GM21529 (cell line): ENCODE data around the gene ZNF594.
"Not testable (repeated sequence)": the region's sequence is repeated elsewhere in the genome, so short reads cannot be mapped to it uniquely, and the experiment has no call there.

Experiments used
- ATAC-seq: cut with Tn5 transposase; IDR thresholded peaks from one replicate; pipeline ENCODE4 v1.9.1; 2021; ENCODE audit not compliant: unreplicated experiment

Gene ZNF594

GRCh38 chr17:5137511-5138197 lies 54.0 kb downstream of the ZNF594 start:
- not testable (repeated sequence) for ATAC-seq

GRCh38 chr17:5136580-5137412 lies 54.9 kb downstream of the ZNF594 start:
- not testable (repeated sequence) for ATAC-seq

- no peak for ATAC-seq
Observed at GRCh38 chr17:5135726-5136579, 55.7 kb downstream of the ZNF594 start.

- ATAC-seq = not testable (repeated sequence)
Observed at GRCh38 chr17:5135131-5135712, 56.4 kb downstream of the ZNF594 start.

- ATAC-seq = not testable (repeated sequence)
Observed at GRCh38 chr17:5134571-5134970, 57.1 kb downstream of the ZNF594 start.

GRCh38 chr17:5133961-5134360 lies 57.7 kb downstream of the ZNF594 start:
- ATAC-seq = not testable (repeated sequence)

DNA sequence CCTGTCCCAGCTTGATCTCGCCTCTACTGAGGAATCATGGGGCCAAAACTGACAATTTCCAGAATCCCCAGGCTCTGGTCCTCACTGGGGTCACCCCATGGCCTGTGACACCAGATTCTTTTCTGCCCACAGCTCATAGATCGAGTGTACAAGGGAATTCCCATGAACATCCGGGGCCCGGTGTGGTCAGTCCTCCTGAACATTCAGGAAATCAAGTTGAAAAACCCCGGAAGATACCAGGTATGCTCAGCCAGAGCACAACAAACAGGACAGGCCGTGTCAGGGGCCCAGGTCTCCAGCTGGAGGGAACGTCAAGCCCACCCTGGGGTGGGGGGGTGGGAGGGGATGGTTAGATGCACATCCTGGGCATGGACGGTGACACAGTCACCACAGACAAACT lies 58.4 kb downstream of the ZNF594 start:
- ATAC-seq = no peak

- not testable (repeated sequence) for ATAC-seq
Observed at GRCh38 chr17:5132503-5133225, 59.0 kb downstream of the ZNF594 start.

GRCh38 chr17:5131799-5132502 lies 59.7 kb downstream of the ZNF594 start:
- ATAC-seq = not testable (repeated sequence)

GRCh38 chr17:5131146-5131715 lies 60.4 kb downstream of the ZNF594 start:
- no peak for ATAC-seq

GRCh38 chr17:5130687-5131086 lies 61.0 kb downstream of the ZNF594 start:
- ATAC-seq = not testable (repeated sequence)

GRCh38 chr17:5130261-5130660 lies 61.4 kb downstream of the ZNF594 start:
- ATAC-seq = not testable (repeated sequence)

DNA sequence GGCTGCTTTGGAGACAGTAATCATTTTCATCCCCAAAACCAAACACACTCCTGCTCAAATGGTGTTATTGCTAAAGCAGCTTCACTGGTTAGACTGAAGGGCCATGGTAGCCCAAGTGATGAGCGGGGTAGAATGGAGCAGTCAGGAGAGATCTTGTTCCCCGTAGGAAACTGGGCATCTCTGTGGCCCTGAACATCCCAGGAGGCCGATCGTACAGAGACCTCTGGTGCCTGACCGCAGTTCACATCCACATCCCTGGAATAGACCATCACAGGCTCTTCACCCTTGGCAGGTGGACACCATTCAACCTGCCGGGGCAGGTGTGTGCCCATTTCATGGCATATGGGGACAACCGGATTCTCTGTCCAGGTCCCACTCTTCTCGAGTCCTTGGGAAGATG lies 61.9 kb downstream of the ZNF594 start:
- not testable (repeated sequence) for ATAC-seq
